Pons (tissue), 1 donor: ENCODE measurements around the gene AVPR1A.
"Not testable (repeated sequence)": the region's sequence is repeated elsewhere in the genome, so short reads cannot be mapped to it uniquely, and the experiment has no call there.

ENCODE experiments used
- DNase-seq: peaks from one replicate; pipeline ENCODE4 v3.0.0-alpha.2; 2016; ENCODE audit warnings: low spot score

The AVPR1A gene

GRCh38 chr12:63150713-63151622, at the start of gene AVPR1A:
AVPR1A (minus strand) TSS chr12:63151201; CDS start chr12:63150836, 365 bp downstream.
- DNase-seq: no peak

GRCh38 chr12:63196168-63196567, 45.2 kb upstream of the AVPR1A start:
- DNase-seq: no peak

- no peak for DNase-seq
Observed at GRCh38 chr12:63179224-63179623, 28.2 kb upstream of the AVPR1A start.

GRCh38 chr12:63170321-63170720, 19.3 kb upstream of the AVPR1A start:
- DNase-seq: no peak

- not testable (repeated sequence) for DNase-seq
Observed at GRCh38 chr12:63167741-63168140, 16.7 kb upstream of the AVPR1A start.

GRCh38 chr12:63164911-63165310, 13.9 kb upstream of the AVPR1A start:
- no peak for DNase-seq

GRCh38 chr12:63163541-63163940, 12.5 kb upstream of the AVPR1A start:
- no peak for DNase-seq

- DNase-seq: no peak
Observed at GRCh38 chr12:63155375-63155774, 4.4 kb upstream of the AVPR1A start.

GRCh38 chr12:63154560-63154959, 3.6 kb upstream of the AVPR1A start:
- no peak for DNase-seq

- no peak for DNase-seq
Observed at GRCh38 chr12:63152321-63152700, 1.3 kb upstream of the AVPR1A start.

- peak; percentile 43 for DNase-seq
Observed at GRCh38 chr12:63151623-63152320, 771 bp upstream of the AVPR1A start.

- DNase-seq: no peak
Observed at GRCh38 chr12:63149909-63150712, 890 bp downstream of the AVPR1A start.

GRCh38 chr12:63144556-63144955, 6.4 kb downstream of the AVPR1A start:
- no peak for DNase-seq

GRCh38 chr12:63138488-63138887, 12.5 kb downstream of the AVPR1A start:
- no peak for DNase-seq

GRCh38 chr12:63133981-63134380, 17.0 kb downstream of the AVPR1A start:
- no peak for DNase-seq

- no peak for DNase-seq
Observed at GRCh38 chr12:63132201-63132600, 18.8 kb downstream of the AVPR1A start.

GRCh38 chr12:63129927-63130326, 21.1 kb downstream of the AVPR1A start:
- no peak for DNase-seq

- DNase-seq: no peak
Observed at GRCh38 chr12:63124778-63125177, 26.2 kb downstream of the AVPR1A start.

- peak; percentile 35 for DNase-seq
Observed at GRCh38 chr12:63103494-63104131, 47.4 kb downstream of the AVPR1A start.

GRCh38 chr12:63101920-63102319, 49.1 kb downstream of the AVPR1A start:
- DNase-seq: no peak

- DNase-seq: no peak
Observed at GRCh38 chr12:63098851-63099250, 52.1 kb downstream of the AVPR1A start.
